Astrocyte (in vitro differentiated cells and primary cell): ENCODE measurements around the gene ZNF385C.

ENCODE experiments used
- CTCF ChIP-seq: IDR thresholded peaks from 2 replicates; pipeline ENCODE4 v1.5.1; 2011; ENCODE audit warnings: low read depth, mild to moderate bottlenecking, inconsistent platforms, low read length, moderate library complexity; ENCODE audit not compliant: insufficient read depth
- EZH2 ChIP-seq: IDR thresholded peaks from 2 replicates; pipeline ENCODE4 v1.6.1; 2012; ENCODE audit warnings: mild to moderate bottlenecking, low read length, inconsistent platforms; ENCODE audit not compliant: insufficient read depth

GRCh38 chr17:42107597-42108576 lies 9.6 kb upstream of the ZNF385C start:
- TF ChIP-seq CTCF (no peak), EZH2 (no peak)
